IgD-negative memory B cell (primary cell): ENCODE measurements around the gene CDK1. TPM values are rescaled to one million over a fixed set of nuclear protein-coding genes. Genes with fewer than 3 reads are reported as not detected.

Experiments used
- H3K27ac Mint-ChIP-seq, 3 donors: one replicate each; pipeline ENCODE4 v1.8.0; 2020 to 2022; ENCODE audit warnings: mild to moderate bottlenecking in 3 of 3, mixed read lengths in 3 of 3, moderate library complexity in 1 of 3
- H3K27me3 Mint-ChIP-seq: one replicate; pipeline ENCODE4 v1.8.0; 2021; ENCODE audit warnings: mixed read lengths
- H3K36me3 Mint-ChIP-seq: one replicate; pipeline ENCODE4 v1.8.0; 2020; ENCODE audit warnings: mild to moderate bottlenecking, mixed read lengths
- H3K4me1 Mint-ChIP-seq, 3 donors: one replicate each; pipeline ENCODE4 v1.8.0; 2020 to 2022; ENCODE audit warnings: mixed read lengths in 3 of 3, mild to moderate bottlenecking in 1 of 3
- H3K4me3 Mint-ChIP-seq, 4 donors: one replicate each; pipeline ENCODE4 v1.8.0; 2020 to 2022; ENCODE audit warnings: mild to moderate bottlenecking in 4 of 4, mixed read lengths in 4 of 4, moderate library complexity in 3 of 4
- H3K9me3 Mint-ChIP-seq, 3 donors: one replicate each; pipeline ENCODE4 v1.8.0; 2020 to 2021; ENCODE audit warnings: mixed read lengths in 3 of 3, mild to moderate bottlenecking in 1 of 3
- polyA plus RNA-seq: library from polyadenylated mRNA; unstranded; fragments of 300-500 nt; fragmentation: Illumina TruSeq; gene quantifications from one replicate; pipeline ENCODE4 v1.2.3, GENCODE V29; 2021

Gene CDK1
- polyA plus RNA-seq, 1 donor from 2014 or later = 0.46 TPM

- H3K36me3 Mint-ChIP-seq = peaks cover 3% of the 10 kb centered on the region
- H3K27ac Mint-ChIP-seq = no peak overlapping the region
- peaks cover 0 to 1% (median 0%) of the 10 kb centered on the region in 3 donors for H3K4me1 Mint-ChIP-seq
- no peak overlapping the region for H3K4me3 Mint-ChIP-seq
- H3K27me3 Mint-ChIP-seq = peaks cover 13% of the 10 kb centered on the region
- H3K9me3 Mint-ChIP-seq = peaks cover 0 to 5% (median 2%) of the 10 kb centered on the region in 3 donors
Measured at GRCh38 chr10:60753817-60754216, 24.5 kb upstream of the CDK1 start.

GRCh38 chr10:60757420-60757895 is 20.8 kb upstream of the CDK1 start:
- Mint-ChIP-seq H3K4me3 (no peak overlapping the region), H3K27ac (no peak overlapping the region)

GRCh38 chr10:60759181-60759580 is 19.1 kb upstream of the CDK1 start:
- peaks cover 9% of the 10 kb centered on the region for H3K27me3 Mint-ChIP-seq
- peaks cover 0 to 2% (median 0%) of the 10 kb centered on the region in 3 donors for H3K9me3 Mint-ChIP-seq
- no peaks in the 10 kb centered on the region for H3K36me3 Mint-ChIP-seq
- H3K4me1 Mint-ChIP-seq = peaks cover 0 to 1% (median 0%) of the 10 kb centered on the region in 3 donors
- no peak overlapping the region for H3K27ac Mint-ChIP-seq
- H3K4me3 Mint-ChIP-seq = no peak overlapping the region

More at GRCh38 chr10:60757420-60757895, 20.8 kb upstream of the CDK1 start:
- peaks cover 0 to 2% (median 0%) of the 10 kb centered on the region in 3 donors for H3K9me3 Mint-ChIP-seq
- H3K4me1 Mint-ChIP-seq = peaks cover 0 to 1% (median 0%) of the 10 kb centered on the region in 3 donors
- H3K36me3 Mint-ChIP-seq = peaks cover 3% of the 10 kb centered on the region
- peaks cover 13% of the 10 kb centered on the region for H3K27me3 Mint-ChIP-seq

GRCh38 chr10:60760711-60761210 is 17.5 kb upstream of the CDK1 start:
- Mint-ChIP-seq H3K27ac (no peak overlapping the region), H3K9me3 (no peaks in the 10 kb centered on the region), H3K27me3 (peaks cover 5% of the 10 kb centered on the region), H3K4me3 (no peak overlapping the region), H3K36me3 (no peaks in the 10 kb centered on the region), H3K4me1 (peaks cover 0 to 3% (median 0%) of the 10 kb centered on the region in 3 donors)

- H3K4me3 Mint-ChIP-seq = peak overlapping the region in 1 of 4 donors; percentile 15
- no peak overlapping the region for H3K27ac Mint-ChIP-seq
- H3K27me3 Mint-ChIP-seq = no peaks in the 10 kb centered on the region
- peaks cover 0 to 6% (median 5%) of the 10 kb centered on the region in 3 donors for H3K4me1 Mint-ChIP-seq
- no peaks in the 10 kb centered on the region for H3K9me3 Mint-ChIP-seq
- no peaks in the 10 kb centered on the region for H3K36me3 Mint-ChIP-seq
Measured at GRCh38 chr10:60762554-60762953, 15.7 kb upstream of the CDK1 start.

- Mint-ChIP-seq H3K27me3 (no peaks in the 10 kb centered on the region), H3K27ac (no peak overlapping the region), H3K36me3 (no peaks in the 10 kb centered on the region), H3K4me1 (peaks cover 5 to 6% (median 6%) of the 10 kb centered on the region in 3 donors), H3K9me3 (no peaks in the 10 kb centered on the region), H3K4me3 (no peak overlapping the region)
Measured at GRCh38 chr10:60767424-60767823, 10.9 kb upstream of the CDK1 start.

- no peaks in the 10 kb centered on the region for H3K36me3 Mint-ChIP-seq
- no peak overlapping the region for H3K4me3 Mint-ChIP-seq
- no peak overlapping the region for H3K27ac Mint-ChIP-seq
- no peaks in the 10 kb centered on the region for H3K9me3 Mint-ChIP-seq
- no peaks in the 10 kb centered on the region for H3K27me3 Mint-ChIP-seq
- H3K4me1 Mint-ChIP-seq = peaks cover 5 to 6% (median 6%) of the 10 kb centered on the region in 3 donors
Measured at GRCh38 chr10:60769406-60769805, 8.9 kb upstream of the CDK1 start.

- Mint-ChIP-seq H3K4me3 (peak overlapping the region; percentile 95 to 100 (median 99)), H3K36me3 (no peaks in the 10 kb centered on the region), H3K27ac (peak overlapping the region; percentile 81 to 95 (median 89)), H3K4me1 (peaks cover 6 to 11% (median 8%) of the 10 kb centered on the region in 3 donors), H3K27me3 (peaks cover 1% of the 10 kb centered on the region), H3K9me3 (no peaks in the 10 kb centered on the region)
Measured at GRCh38 chr10:60777696-60778213, 523 bp upstream of the CDK1 start.

- peaks cover 1% of the 10 kb centered on the region for H3K27me3 Mint-ChIP-seq
- peak overlapping the region; percentile 95 to 100 (median 99) for H3K4me3 Mint-ChIP-seq
- peak overlapping the region in 1 of 3 donors; percentile 89 for H3K27ac Mint-ChIP-seq
- no peaks in the 10 kb centered on the region for H3K36me3 Mint-ChIP-seq
- peaks cover 6 to 12% (median 8%) of the 10 kb centered on the region in 3 donors for H3K4me1 Mint-ChIP-seq
- H3K9me3 Mint-ChIP-seq = no peaks in the 10 kb centered on the region
Measured at GRCh38 chr10:60778971-60779796, 906 bp downstream of the CDK1 start.

GRCh38 chr10:60781661-60782060 is 3.4 kb downstream of the CDK1 start:
- Mint-ChIP-seq H3K9me3 (no peaks in the 10 kb centered on the region), H3K4me3 (peak overlapping the region in 1 of 4 donors; percentile 50), H3K27ac (no peak overlapping the region), H3K36me3 (no peaks in the 10 kb centered on the region), H3K27me3 (peaks cover 1% of the 10 kb centered on the region), H3K4me1 (peaks cover 8 to 16% (median 12%) of the 10 kb centered on the region in 3 donors)

GRCh38 chr10:60784641-60785040 is 6.4 kb downstream of the CDK1 start:
- Mint-ChIP-seq H3K9me3 (no peaks in the 10 kb centered on the region), H3K27me3 (no peaks in the 10 kb centered on the region), H3K4me3 (no peak overlapping the region), H3K36me3 (no peaks in the 10 kb centered on the region), H3K4me1 (peaks cover 3 to 14% (median 14%) of the 10 kb centered on the region in 3 donors), H3K27ac (no peak overlapping the region)

GRCh38 chr10:60788544-60788943 is 10.3 kb downstream of the CDK1 start:
- H3K4me1 Mint-ChIP-seq = peaks cover 8 to 29% (median 16%) of the 10 kb centered on the region in 3 donors
- H3K27me3 Mint-ChIP-seq = no peaks in the 10 kb centered on the region
- H3K36me3 Mint-ChIP-seq = no peaks in the 10 kb centered on the region
- H3K27ac Mint-ChIP-seq = no peak overlapping the region
- H3K9me3 Mint-ChIP-seq = no peaks in the 10 kb centered on the region
- no peak overlapping the region for H3K4me3 Mint-ChIP-seq

GRCh38 chr10:60789340-60789739 is 11.1 kb downstream of the CDK1 start:
- no peak overlapping the region for H3K4me3 Mint-ChIP-seq
- H3K36me3 Mint-ChIP-seq = no peaks in the 10 kb centered on the region
- H3K4me1 Mint-ChIP-seq = peaks cover 8 to 29% (median 16%) of the 10 kb centered on the region in 3 donors
- H3K27me3 Mint-ChIP-seq = no peaks in the 10 kb centered on the region
- H3K27ac Mint-ChIP-seq = no peak overlapping the region
- H3K9me3 Mint-ChIP-seq = no peaks in the 10 kb centered on the region

- Mint-ChIP-seq H3K36me3 (peaks cover 3% of the 10 kb centered on the region), H3K9me3 (no peaks in the 10 kb centered on the region), H3K27me3 (no peaks in the 10 kb centered on the region), H3K4me3 (no peak overlapping the region), H3K27ac (peak overlapping the region in 1 of 3 donors; percentile 26), H3K4me1 (peaks cover 7 to 12% (median 8%) of the 10 kb centered on the region in 3 donors)
Measured at GRCh38 chr10:60794953-60795352, 16.7 kb downstream of the CDK1 start.

GRCh38 chr10:60795465-60796202 is 17.4 kb downstream of the CDK1 start:
- Mint-ChIP-seq H3K9me3 (no peaks in the 10 kb centered on the region), H3K4me3 (no peak overlapping the region), H3K27ac (no peak overlapping the region), H3K4me1 (peaks cover 2 to 7% (median 3%) of the 10 kb centered on the region in 3 donors), H3K27me3 (no peaks in the 10 kb centered on the region), H3K36me3 (peaks cover 3% of the 10 kb centered on the region)
